Hepatocyte (in vitro differentiated cells): Measurements from ENCODE around the gene HAND1. TPM values are rescaled to one million over a fixed set of nuclear protein-coding genes. Genes with fewer than 3 reads are reported as not detected.

ENCODE experiments used
- DNase-seq: peaks from one replicate; pipeline ENCODE4 v3.0.0-alpha.2; 2016; ENCODE audit warnings: low spot score
- H2AFZ ChIP-seq: fragments of 200-600 bp; sonication (generic); 2 replicates; pipeline ENCODE4 v1.6.0; 2016; ENCODE audit warnings: antibody characterized with exemption, mild to moderate bottlenecking
- H3K27ac ChIP-seq: fragments of 200-600 bp; sonication (generic); 2 replicates; pipeline ENCODE4 v1.5.1; 2016; ENCODE audit warnings: mild to moderate bottlenecking
- H3K27me3 ChIP-seq: fragments of 200-600 bp; sonication (generic); 2 replicates; pipeline ENCODE4 v1.6.1; 2016
- H3K36me3 ChIP-seq: fragments of 200-600 bp; sonication (generic); replicated peaks from 2 replicates; pipeline ENCODE4 v1.5.1; 2016; ENCODE audit warnings: low read depth; ENCODE audit not compliant: insufficient read depth
- H3K4me1 ChIP-seq: fragments of 200-600 bp; sonication (generic); 2 replicates; pipeline ENCODE4 v1.5.1; 2016; ENCODE audit warnings: mild to moderate bottlenecking, moderate library complexity; ENCODE audit not compliant: insufficient read depth
- H3K4me2 ChIP-seq: fragments of 200-600 bp; sonication (generic); 2 replicates; pipeline ENCODE4 v1.6.0; 2016
- H3K4me3 ChIP-seq: fragments of 200-600 bp; sonication (generic); 2 replicates; pipeline ENCODE4 v1.5.1; 2016; ENCODE audit warnings: mild to moderate bottlenecking
- H3K79me2 ChIP-seq: fragments of 200-600 bp; sonication (generic); 2 replicates; pipeline ENCODE4 v1.6.0; 2017; ENCODE audit warnings: mild to moderate bottlenecking
- H3K9me2 ChIP-seq: fragments of 200-600 bp; sonication (generic); replicated peaks from 2 replicates; pipeline ENCODE4 v1.6.0; 2017; ENCODE audit warnings: mild to moderate bottlenecking; ENCODE audit not compliant: insufficient read depth
- H3K9me3 ChIP-seq: fragments of 200-600 bp; sonication (generic); 2 replicates; pipeline ENCODE4 v1.5.1; 2016; ENCODE audit warnings: low read depth, mild to moderate bottlenecking
- H4K20me1 ChIP-seq: fragments of 200-600 bp; sonication (generic); 2 replicates; pipeline ENCODE4 v1.6.0; 2016; ENCODE audit warnings: mild to moderate bottlenecking; ENCODE audit not compliant: insufficient read depth, poor library complexity, severe bottlenecking
- EZH2 ChIP-seq: fragments of 200-600 bp; sonication (generic); IDR thresholded peaks from 2 replicates; pipeline ENCODE4 v1.6.1; 2016; ENCODE audit warnings: antibody characterized with exemption, mild to moderate bottlenecking, borderline replicate concordance
- EZH2phosphoT487 ChIP-seq: fragments of 200-600 bp; sonication (generic); IDR thresholded peaks from one replicate; pipeline ENCODE4 v1.6.1; 2018; ENCODE audit warnings: antibody characterized with exemption, mild to moderate bottlenecking, low read depth, moderate library complexity; ENCODE audit not compliant: unreplicated experiment, severe bottlenecking
- WGBS: methylation state at CpG from one replicate; pipeline ENCODE4 v1.1.6; 2016; ENCODE audit warnings: low lambda C conversion rate; ENCODE audit errors: missing lambda C conversion rate; 5-methylcytosine and 5-hydroxymethylcytosine counted together
- polyA plus RNA-seq: library from polyadenylated mRNA; unstranded; fragments of >200 nt; fragmentation: Nextera tagmentation; extraction: Ambion mirVana; gene quantifications from 2 replicates; pipeline ENCODE4 v1.2.1, GENCODE V29; 2016
- total RNA-seq: library from RNA; depleted of rRNA; stranded (reverse); fragments of >200 nt; gene quantifications from 2 replicates; pipeline ENCODE4 v1.2.3, GENCODE V29; 2014
- TF ChIP-seq, protein P1 (sequence below): fragments of 200-600 bp; sonication (generic); IDR thresholded peaks from 2 replicates; pipeline ENCODE4 v1.5.1; 2016; ENCODE audit warnings: antibody characterized with exemption, mild to moderate bottlenecking; ENCODE audit not compliant: poor library complexity

Gene HAND1
- total and polyA plus RNA-seq, 2 experiments from 2014 or later = 39.2 to 118 TPM

DNA sequence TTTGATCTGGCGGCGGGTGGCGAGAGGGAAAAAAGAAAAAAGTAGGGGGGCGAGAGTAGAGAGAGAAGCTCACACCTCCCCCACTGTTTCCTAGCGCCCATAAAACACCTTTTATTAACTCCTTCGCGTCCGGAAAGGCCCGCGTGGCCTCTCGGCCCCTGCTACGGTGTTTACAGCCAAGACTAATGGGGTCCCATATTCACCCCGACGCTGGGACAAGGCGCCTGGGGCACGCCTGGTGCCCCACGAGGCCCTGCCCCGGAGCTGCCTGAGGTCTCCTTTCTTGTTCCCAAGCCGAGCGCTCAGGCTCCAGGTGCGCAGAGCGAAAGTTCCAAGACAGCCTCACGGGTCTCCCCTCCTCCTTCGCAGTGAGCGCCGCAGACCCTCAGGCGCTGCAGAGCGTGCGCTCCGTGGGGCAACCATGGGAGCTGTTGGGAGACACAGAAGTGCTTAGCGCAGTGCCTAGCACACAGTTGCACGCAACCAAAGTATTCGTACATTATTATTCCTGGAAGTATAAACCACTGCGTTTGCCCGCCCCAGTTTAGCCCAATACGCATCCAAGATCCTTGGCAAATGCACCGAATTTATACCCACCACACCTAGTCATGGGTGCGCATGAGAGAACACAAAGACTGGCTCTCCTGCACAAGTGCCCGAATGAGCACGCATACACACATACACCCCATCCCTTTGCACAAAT, 4.3 kb downstream of the HAND1 start:
- Histone ChIP-seq H3K9me3 (no peaks in the 10 kb centered on the region), H3K9me2 (no peaks in the 10 kb centered on the region), H3K27me3 (peaks cover 86% of the 10 kb centered on the region), H3K27ac (peak overlapping the region; percentile 49), H2AFZ (peak overlapping the region; percentile 16), H3K79me2 (peaks cover 25% of the 10 kb centered on the region), H3K4me2 (peak overlapping the region; percentile 83), H3K36me3 (no peaks in the 10 kb centered on the region), H4K20me1 (peaks cover 20% of the 10 kb centered on the region), H3K4me1 (peaks cover 25% of the 10 kb centered on the region), H3K4me3 (no peak overlapping the region)
- no peak for DNase-seq
- WGBS = 5% methylated on average over 40 of the region's 40 CpGs
- TF ChIP-seq EZH2phosphoT487 = peak; percentile 70
- TF ChIP-seq, protein P1, sequence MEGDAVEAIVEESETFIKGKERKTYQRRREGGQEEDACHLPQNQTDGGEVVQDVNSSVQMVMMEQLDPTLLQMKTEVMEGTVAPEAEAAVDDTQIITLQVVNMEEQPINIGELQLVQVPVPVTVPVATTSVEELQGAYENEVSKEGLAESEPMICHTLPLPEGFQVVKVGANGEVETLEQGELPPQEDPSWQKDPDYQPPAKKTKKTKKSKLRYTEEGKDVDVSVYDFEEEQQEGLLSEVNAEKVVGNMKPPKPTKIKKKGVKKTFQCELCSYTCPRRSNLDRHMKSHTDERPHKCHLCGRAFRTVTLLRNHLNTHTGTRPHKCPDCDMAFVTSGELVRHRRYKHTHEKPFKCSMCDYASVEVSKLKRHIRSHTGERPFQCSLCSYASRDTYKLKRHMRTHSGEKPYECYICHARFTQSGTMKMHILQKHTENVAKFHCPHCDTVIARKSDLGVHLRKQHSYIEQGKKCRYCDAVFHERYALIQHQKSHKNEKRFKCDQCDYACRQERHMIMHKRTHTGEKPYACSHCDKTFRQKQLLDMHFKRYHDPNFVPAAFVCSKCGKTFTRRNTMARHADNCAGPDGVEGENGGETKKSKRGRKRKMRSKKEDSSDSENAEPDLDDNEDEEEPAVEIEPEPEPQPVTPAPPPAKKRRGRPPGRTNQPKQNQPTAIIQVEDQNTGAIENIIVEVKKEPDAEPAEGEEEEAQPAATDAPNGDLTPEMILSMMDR = no peak
- TF ChIP-seq EZH2 = peak; percentile 77

DNA sequence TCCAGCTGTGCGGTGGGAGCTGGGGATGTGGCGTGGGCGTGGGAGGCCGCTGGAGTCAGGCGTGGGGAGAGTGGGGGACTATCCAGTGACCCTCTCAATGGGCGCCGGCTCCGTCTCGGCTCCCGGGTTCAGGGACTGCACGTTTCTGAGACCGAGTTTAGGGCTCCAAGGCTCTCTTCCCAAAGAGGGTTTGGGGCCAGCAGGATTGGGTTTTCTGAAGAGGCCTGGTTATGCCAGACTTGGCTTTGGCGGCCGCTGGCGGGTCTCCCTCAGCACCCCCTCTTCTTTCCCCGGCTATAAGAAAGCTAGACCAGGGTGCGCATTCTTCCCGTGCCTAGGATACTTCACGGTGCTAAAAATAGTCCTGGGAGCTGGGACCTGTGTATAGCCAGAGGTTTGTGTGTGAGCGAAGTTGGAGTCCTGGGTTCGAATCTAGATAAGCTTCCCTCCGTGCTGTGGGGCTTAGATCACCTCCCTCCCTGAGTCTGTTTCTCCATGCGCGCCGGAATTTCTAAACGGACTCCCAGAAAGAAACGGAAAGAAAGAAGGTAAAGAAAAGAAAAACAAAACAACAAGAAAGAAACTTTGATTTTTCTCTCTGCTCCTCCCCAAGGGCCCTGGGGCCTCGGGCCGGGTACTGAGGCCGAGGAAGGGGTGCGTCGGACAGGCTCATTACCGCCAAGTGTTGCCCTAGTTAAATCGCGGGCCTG, 5.0 kb downstream of the HAND1 start:
- TF ChIP-seq EZH2phosphoT487 = peak; percentile 70
- TF ChIP-seq EZH2 = peak; percentile 90
- TF ChIP-seq, protein P1 = no peak
- H3K27ac ChIP-seq = peak overlapping the region; percentile 49
- peaks cover 20% of the 10 kb centered on the region for H4K20me1 ChIP-seq
- H3K9me2 ChIP-seq = no peaks in the 10 kb centered on the region
- peaks cover 25% of the 10 kb centered on the region for H3K79me2 ChIP-seq
- H2AFZ ChIP-seq = peak overlapping the region; percentile 16
- H3K9me3 ChIP-seq = no peaks in the 10 kb centered on the region
- H3K36me3 ChIP-seq = no peaks in the 10 kb centered on the region
- peaks cover 18% of the 10 kb centered on the region for H3K4me1 ChIP-seq
- WGBS = 15% methylated on average over 35 of the region's 35 CpGs
- no peak overlapping the region for H3K4me3 ChIP-seq
- peak overlapping the region; percentile 83 for H3K4me2 ChIP-seq
- DNase-seq = no peak
- peaks cover 80% of the 10 kb centered on the region for H3K27me3 ChIP-seq

DNA sequence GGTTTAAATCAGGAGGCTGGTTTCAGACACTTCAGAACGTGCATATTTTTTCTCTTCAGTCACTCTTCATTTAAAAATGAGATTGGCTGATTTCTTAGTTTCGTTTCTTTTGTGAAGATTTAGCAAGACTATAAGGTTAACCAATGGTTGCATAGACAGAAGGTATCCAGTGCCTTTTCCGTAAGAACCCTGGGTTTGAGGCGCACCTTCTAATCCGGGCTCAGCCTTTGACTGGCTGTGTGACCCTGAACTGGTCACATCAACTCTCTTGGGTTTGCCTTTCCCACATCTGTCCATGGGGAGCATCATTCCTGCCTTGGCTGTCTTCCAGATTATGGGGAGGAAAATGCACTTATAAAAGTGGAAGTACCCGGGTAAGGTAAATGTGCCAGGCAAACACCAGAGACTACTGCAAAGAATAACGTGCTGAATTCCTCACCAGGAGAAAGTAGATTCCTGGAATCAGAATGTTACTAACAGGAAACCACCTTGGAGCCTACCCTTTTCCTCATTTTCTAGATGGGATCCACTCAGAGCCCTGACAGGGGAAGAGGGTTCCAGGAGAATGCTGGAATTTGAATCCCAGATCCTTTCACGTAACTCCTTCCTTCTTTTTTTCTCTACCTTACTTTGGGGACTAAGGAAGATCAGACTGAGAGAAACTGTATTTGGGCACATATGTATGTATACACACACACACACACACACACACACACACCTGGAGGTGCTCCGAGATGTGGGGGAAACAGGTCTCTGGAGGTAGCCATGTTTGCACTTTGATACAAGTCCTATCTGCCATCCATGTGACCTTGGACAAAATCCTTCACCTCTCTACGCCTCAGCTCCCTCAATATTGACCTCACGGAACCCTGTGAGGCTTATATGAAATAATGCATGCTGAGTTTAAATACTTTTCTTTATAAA, 6.8 kb downstream of the HAND1 start:
- Histone ChIP-seq H4K20me1 (peaks cover 11% of the 10 kb centered on the region), H3K27me3 (peaks cover 62% of the 10 kb centered on the region), H3K36me3 (no peaks in the 10 kb centered on the region), H2AFZ (no peak overlapping the region), H3K79me2 (peaks cover 12% of the 10 kb centered on the region), H3K27ac (peak overlapping the region; percentile 17), H3K9me2 (no peaks in the 10 kb centered on the region), H3K4me3 (no peak overlapping the region), H3K9me3 (no peaks in the 10 kb centered on the region), H3K4me1 (peaks cover 9% of the 10 kb centered on the region), H3K4me2 (peak overlapping the region; percentile 59)
- TF ChIP-seq, protein P1 = no peak
- TF ChIP-seq EZH2phosphoT487 = no peak
- peak; percentile 4 for TF ChIP-seq EZH2
- 33% methylated on average over 11 of the region's 11 CpGs for WGBS
- no peak for DNase-seq
